Activated CD4-positive, alpha-beta memory T cell treated with anti-CD3 and anti-CD28 coated beads, Interleukin-2, amount 10 ng/mL, durations not matched to agents 7 days and 5 days (primary cell): ENCODE results near the gene LHFPL3. TPM values are rescaled to one million over a fixed set of nuclear protein-coding genes. Genes with fewer than 3 reads are reported as not detected.

Experiments used
- CTCF ChIA-PET: fragments of 350-600 bp; sonication (Branson Sonifier 250); formaldehyde crosslinking; loops from one replicate; lab custom pipeline; 2021; ENCODE audit warnings: antibody characterized with exemption, inconsistent platforms; lab: Charles Lee
- POLR2A ChIA-PET: fragments of 350-600 bp; sonication (Branson Sonifier 250); formaldehyde crosslinking; loops from one replicate; lab custom pipeline; 2021; ENCODE audit warnings: antibody characterized with exemption; lab: Charles Lee
- DNase-seq: peaks from one replicate; pipeline ENCODE4 v3.0.0-alpha.2; 2020
- H3K27ac Mint-ChIP-seq: one replicate; pipeline ENCODE4 v1.8.0; 2021; ENCODE audit warnings: mild to moderate bottlenecking, mixed read lengths
- H3K27me3 Mint-ChIP-seq: one replicate; pipeline ENCODE4 v1.8.0; 2021; ENCODE audit warnings: mixed read lengths
- H3K36me3 Mint-ChIP-seq: one replicate; pipeline ENCODE4 v1.8.0; 2021; ENCODE audit warnings: low read depth, mixed read lengths
- H3K4me1 Mint-ChIP-seq: one replicate; pipeline ENCODE4 v1.8.0; 2021; ENCODE audit warnings: mixed read lengths
- H3K4me3 Mint-ChIP-seq: one replicate; pipeline ENCODE4 v1.8.0; 2021; ENCODE audit warnings: mild to moderate bottlenecking, mixed read lengths
- H3K9me3 Mint-ChIP-seq: one replicate; pipeline ENCODE4 v1.8.0; 2021; ENCODE audit warnings: mixed read lengths
- total RNA-seq, 2 experiments: library from RNA; stranded (reverse); gene quantifications; one replicate each; pipeline ENCODE4 v1.2.3, GENCODE V29; 2021

Gene LHFPL3
- total RNA-seq, 2 experiments from 2014 or later, result not detected

DNA sequence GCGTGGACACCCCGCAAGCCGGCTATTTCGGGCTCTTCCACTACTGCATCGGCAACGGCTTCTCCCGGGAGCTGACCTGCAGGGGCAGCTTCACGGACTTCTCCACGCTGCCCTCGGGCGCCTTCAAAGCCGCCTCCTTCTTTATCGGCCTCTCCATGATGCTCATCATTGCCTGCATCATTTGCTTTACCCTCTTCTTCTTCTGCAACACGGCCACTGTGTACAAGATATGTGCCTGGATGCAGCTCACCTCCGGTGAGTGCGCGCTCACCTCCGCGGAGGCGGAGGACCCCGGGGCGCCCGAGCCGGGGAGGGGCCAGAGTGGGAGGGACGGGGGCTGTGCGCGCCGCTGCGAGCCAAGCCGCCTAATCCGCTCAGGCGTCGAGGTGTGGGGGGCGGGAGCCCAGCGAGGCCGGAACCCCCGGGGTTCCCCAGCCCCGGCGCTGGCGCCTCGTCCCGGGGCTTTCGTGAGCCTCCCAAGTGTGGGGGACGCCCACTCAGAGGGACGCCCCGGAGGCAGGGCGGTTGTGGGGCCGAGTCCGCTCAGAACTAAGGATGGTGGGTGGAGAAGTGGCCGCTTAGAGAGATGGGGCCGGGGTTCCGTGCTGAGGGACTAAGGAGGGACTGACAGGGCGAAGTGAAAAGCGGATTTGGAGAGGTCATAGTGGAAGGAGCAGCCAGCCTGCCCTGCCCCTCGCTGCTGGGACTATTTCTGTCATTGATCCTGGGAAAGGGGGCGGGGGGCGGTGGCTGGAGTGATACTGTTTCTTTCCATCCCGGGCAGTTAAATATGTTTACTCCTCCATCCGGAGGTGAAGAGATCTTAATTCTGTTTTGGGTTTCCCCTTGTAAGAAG is 795 bp downstream of the LHFPL3 start:
- H3K4me3 Mint-ChIP-seq, result peak overlapping the region; percentile 14
- CTCF ChIA-PET, result no interaction called here
- POLR2A ChIA-PET, result no interaction called here

DNA sequence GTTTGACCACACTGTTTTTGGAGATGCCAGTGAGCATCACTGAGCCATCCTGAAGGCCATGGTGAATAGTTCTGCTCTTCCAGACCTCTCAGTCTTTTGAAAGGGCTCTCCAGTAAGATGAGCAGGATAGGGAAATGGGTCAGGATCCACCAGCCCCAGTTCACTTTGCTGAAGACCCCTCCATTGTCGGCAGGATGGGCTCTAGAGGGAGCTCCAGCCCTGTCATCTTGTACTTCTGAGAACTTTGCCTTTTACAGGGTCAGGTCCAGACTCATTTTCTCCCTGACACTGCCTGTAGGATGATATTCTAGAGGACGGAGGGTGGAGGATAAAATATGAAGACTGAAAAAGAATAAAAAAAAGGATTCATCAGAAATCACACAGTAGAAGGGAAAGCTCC is 13.1 kb downstream of the LHFPL3 start:
- POLR2A ChIA-PET, result no interaction called here
- no peaks in the 10 kb centered on the region for H3K36me3 Mint-ChIP-seq
- H3K27me3 Mint-ChIP-seq, result no peaks in the 10 kb centered on the region
- H3K9me3 Mint-ChIP-seq, result no peaks in the 10 kb centered on the region
- no peak for DNase-seq
- H3K4me1 Mint-ChIP-seq, result no peaks in the 10 kb centered on the region
- H3K4me3 Mint-ChIP-seq, result no peak overlapping the region
- H3K27ac Mint-ChIP-seq, result no peak overlapping the region
- CTCF ChIA-PET, result no interaction called here

More for the DNA sequence above, 795 bp downstream of the LHFPL3 start:
- H3K9me3 Mint-ChIP-seq, result no peaks in the 10 kb centered on the region
- H3K27ac Mint-ChIP-seq, result no peak overlapping the region
- peaks cover 6% of the 10 kb centered on the region for H3K4me1 Mint-ChIP-seq
- DNase-seq, result no peak
- H3K27me3 Mint-ChIP-seq, result peaks cover 52% of the 10 kb centered on the region
- no peaks in the 10 kb centered on the region for H3K36me3 Mint-ChIP-seq

DNA sequence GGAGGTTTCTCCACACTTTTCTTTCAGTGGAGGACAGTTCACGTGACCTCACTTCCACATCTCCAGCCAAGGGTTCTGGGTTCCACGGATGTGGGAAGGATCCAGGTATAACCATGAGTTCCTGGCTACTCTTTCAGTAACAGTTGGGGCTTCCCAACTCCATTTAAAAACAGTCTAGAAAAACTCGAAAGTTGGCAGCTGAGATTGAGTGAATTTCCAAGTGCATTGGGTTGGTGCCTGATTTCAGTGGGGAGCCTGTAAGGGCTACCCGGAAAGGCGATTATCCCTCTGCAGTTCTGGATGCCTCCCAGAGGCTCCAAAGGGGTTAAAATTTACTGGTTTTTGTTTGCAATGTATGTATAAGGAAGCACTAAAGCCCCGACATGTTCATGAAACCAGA is 24.3 kb downstream of the LHFPL3 start:
- Mint-ChIP-seq H3K27ac (no peak overlapping the region), H3K27me3 (peaks cover 3% of the 10 kb centered on the region), H3K4me1 (no peaks in the 10 kb centered on the region), H3K36me3 (no peaks in the 10 kb centered on the region), H3K9me3 (no peaks in the 10 kb centered on the region), H3K4me3 (no peak overlapping the region)
- DNase-seq, result no peak
- CTCF ChIA-PET, result no interaction called here
- POLR2A ChIA-PET, result no interaction called here

DNA sequence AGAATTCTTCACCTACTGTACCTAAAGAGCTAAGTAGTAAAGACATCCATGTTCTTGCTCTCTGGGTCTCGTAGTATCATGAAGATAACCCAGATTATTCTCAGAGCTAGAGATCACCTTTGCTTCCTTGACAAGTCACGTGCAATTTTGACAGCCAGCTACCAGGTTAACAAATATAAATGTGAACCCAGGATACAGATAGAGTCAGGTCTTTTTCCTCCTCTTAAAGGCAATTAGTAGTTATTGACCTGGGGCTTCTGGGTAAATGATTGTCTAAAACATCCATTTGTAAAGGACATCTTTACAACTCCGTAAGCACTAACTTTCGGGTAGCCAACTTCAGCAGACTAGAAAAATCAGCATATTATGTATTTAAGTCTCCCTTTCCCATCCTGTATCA is 28.8 kb downstream of the LHFPL3 start:
- no peaks in the 10 kb centered on the region for H3K36me3 Mint-ChIP-seq
- DNase-seq, result no peak
- no peaks in the 10 kb centered on the region for H3K9me3 Mint-ChIP-seq
- H3K27ac Mint-ChIP-seq, result no peak overlapping the region
- no peak overlapping the region for H3K4me3 Mint-ChIP-seq
- H3K27me3 Mint-ChIP-seq, result peaks cover 3% of the 10 kb centered on the region
- H3K4me1 Mint-ChIP-seq, result no peaks in the 10 kb centered on the region
- ChIA-PET CTCF (no interaction called here), POLR2A (no interaction called here)

DNA sequence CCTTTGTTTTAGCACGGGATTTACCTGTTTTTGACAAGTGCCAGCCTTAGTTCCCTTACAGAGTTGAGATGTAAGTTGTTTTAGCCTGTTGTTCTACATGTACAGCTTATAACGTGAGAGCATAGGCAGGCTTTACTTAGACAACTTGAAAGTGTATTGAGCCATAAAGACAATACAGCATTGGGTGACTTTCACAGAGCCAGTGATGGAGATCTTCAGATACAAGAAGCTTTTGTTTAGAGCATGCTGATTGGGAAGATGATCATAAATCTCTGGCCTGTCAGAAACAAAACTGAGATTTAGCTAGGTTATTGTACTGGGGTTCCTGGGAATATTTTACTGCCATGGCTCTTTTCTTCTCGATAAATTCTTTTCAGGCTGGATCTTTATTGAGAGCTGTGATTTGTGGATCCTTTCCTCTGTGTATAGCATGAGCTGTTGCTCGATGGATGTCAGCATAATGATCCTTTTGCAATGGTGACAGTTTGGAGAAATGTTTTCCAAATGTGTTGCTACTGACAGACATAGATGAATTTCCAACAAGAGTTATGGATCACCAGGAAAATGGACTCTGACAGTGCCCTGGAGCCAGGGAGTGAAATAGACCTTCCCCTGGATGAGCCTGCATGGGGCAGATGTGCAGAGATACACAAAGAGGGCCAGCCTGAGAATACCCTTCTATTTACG is 30.2 kb downstream of the LHFPL3 start:
- POLR2A ChIA-PET, result no interaction called here
- Mint-ChIP-seq H3K4me3 (no peak overlapping the region), H3K9me3 (no peaks in the 10 kb centered on the region), H3K27ac (no peak overlapping the region), H3K36me3 (no peaks in the 10 kb centered on the region), H3K27me3 (peaks cover 1% of the 10 kb centered on the region), H3K4me1 (no peaks in the 10 kb centered on the region)
- no peak for DNase-seq
- CTCF ChIA-PET, result no interaction called here

DNA sequence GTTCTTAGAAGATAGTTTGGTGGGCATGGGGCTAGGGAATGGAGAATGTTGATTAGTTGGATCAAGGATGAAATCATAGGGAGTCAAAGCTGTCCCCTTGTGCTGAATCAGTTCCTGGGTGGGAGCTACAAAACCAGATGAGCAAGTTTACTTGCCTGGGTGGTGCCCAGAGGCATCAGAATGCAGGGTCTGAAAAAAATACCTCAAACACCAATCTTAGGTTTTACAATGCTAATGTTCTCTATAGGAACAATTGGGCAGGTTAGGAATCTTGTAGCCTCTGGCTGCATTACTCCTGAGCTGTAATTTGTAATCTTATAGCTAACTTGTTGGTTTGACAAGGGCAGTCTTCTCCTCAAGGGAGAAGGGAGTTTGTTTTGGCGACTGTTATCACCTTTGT is 34.4 kb downstream of the LHFPL3 start:
- ChIA-PET POLR2A (no interaction called here), CTCF (no interaction called here)
- Mint-ChIP-seq H3K27ac (no peak overlapping the region), H3K9me3 (no peaks in the 10 kb centered on the region), H3K4me1 (no peaks in the 10 kb centered on the region), H3K36me3 (no peaks in the 10 kb centered on the region), H3K27me3 (no peaks in the 10 kb centered on the region), H3K4me3 (no peak overlapping the region)
- no peak for DNase-seq

DNA sequence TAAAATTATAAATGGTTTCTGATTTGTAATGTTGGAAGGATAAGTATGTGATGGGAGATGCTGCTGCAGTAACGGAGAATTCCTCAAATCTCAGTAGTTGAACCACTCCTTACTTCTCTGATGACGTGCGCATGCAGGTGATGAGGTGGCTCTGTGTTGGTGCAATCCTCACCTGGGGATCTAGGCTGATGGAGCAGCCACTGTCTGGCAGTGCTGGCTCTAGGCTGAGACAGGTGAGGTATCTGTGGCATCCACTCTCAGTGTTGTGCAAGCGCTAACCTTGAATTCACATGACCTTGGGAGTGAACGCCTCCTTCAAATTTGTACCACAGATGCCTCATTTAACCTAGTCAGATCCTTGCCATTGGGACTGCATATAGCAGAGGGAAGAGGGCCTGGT is 35.0 kb downstream of the LHFPL3 start:
- Mint-ChIP-seq H3K27me3 (no peaks in the 10 kb centered on the region), H3K9me3 (no peaks in the 10 kb centered on the region), H3K36me3 (no peaks in the 10 kb centered on the region), H3K27ac (no peak overlapping the region), H3K4me1 (no peaks in the 10 kb centered on the region), H3K4me3 (no peak overlapping the region)
- DNase-seq, result no peak
- POLR2A ChIA-PET, result no interaction called here
- CTCF ChIA-PET, result no interaction called here

DNA sequence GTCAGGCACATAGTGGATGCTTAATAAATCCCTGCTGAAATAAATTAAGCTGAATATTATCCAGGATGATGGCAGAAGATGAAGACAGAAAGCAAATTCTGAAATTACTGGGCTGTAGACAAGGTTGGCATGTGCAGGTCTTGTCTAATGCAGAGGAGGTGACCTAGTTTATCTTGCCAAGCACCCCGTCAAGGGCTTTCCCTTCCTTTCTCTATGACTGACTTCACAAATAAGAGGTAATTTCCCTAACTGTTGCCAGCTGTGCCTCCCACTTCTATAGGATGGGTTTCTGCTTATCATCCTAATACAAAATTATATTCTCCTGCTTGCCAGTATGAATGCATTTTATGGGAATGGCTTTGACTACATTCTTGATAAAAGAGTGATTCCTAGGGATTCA is 38.0 kb downstream of the LHFPL3 start:
- CTCF ChIA-PET, result no interaction called here
- H3K36me3 Mint-ChIP-seq, result no peaks in the 10 kb centered on the region
- DNase-seq, result no peak
- H3K27ac Mint-ChIP-seq, result no peak overlapping the region
- no peaks in the 10 kb centered on the region for H3K4me1 Mint-ChIP-seq
- no peaks in the 10 kb centered on the region for H3K9me3 Mint-ChIP-seq
- H3K4me3 Mint-ChIP-seq, result no peak overlapping the region
- H3K27me3 Mint-ChIP-seq, result no peaks in the 10 kb centered on the region
- POLR2A ChIA-PET, result no interaction called here

DNA sequence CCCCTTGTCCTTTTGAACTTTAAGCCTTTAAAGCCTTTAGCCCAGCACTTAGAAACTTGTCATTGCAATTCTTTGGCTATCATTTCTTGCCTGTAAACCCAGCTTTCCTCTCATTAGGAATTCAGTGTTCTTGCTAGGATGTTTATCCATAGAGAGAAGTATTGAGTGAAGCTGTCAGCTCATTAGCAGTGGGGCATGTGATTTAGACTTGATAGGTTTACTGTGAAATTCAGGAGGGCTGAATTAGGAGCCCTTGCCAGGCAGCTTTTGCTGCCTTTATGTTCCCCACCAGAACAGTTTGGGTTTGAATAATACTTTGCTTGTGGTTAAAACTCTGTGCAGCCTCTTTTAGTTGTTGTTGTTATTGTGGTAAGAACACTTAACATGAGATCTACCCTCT is 39.5 kb downstream of the LHFPL3 start:
- no peaks in the 10 kb centered on the region for H3K4me1 Mint-ChIP-seq
- ChIA-PET CTCF (no interaction called here), POLR2A (no interaction called here)
- no peaks in the 10 kb centered on the region for H3K9me3 Mint-ChIP-seq
- H3K4me3 Mint-ChIP-seq, result no peak overlapping the region
- H3K27ac Mint-ChIP-seq, result no peak overlapping the region
- no peaks in the 10 kb centered on the region for H3K36me3 Mint-ChIP-seq
- no peak for DNase-seq
- H3K27me3 Mint-ChIP-seq, result no peaks in the 10 kb centered on the region

DNA sequence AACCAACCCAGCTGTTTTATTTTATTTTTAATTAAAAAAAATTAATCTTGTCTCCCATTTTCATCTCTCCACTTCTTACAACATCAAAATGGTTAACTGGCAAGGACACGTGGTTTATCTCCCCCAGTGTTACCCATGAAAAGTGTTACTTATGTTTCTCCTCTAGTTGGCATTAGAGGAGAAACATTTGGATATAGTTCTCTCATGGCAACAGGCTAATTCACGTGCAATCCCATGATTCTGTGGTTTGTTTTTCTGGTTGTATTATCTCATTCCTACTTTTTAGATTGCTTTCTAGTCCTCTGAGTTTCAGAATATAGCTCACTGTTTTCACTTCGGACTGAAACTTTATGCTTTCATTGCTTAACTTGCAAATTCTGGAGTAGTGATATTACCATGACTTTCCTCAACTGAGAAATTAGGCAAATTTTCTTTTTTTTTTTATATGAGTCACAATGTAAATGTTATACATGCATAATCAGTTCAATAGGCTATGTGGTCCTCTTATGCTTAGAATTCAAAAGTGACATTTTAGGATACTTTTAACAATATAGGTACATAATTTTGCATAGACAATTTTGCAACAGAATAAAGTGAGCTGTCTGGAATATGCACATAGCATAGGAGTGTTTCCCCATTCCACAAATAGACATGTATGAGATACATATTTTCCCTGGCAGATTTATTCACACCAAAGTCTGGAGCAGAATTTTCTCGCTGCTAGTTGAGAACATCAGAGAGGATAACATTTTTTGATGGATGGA is 43.0 kb downstream of the LHFPL3 start:
- H3K27ac Mint-ChIP-seq, result no peak overlapping the region
- no peaks in the 10 kb centered on the region for H3K27me3 Mint-ChIP-seq
- POLR2A ChIA-PET, result no interaction called here
- no peak for DNase-seq
- CTCF ChIA-PET, result no interaction called here
- no peaks in the 10 kb centered on the region for H3K36me3 Mint-ChIP-seq
- no peak overlapping the region for H3K4me3 Mint-ChIP-seq
- no peaks in the 10 kb centered on the region for H3K9me3 Mint-ChIP-seq
- no peaks in the 10 kb centered on the region for H3K4me1 Mint-ChIP-seq

DNA sequence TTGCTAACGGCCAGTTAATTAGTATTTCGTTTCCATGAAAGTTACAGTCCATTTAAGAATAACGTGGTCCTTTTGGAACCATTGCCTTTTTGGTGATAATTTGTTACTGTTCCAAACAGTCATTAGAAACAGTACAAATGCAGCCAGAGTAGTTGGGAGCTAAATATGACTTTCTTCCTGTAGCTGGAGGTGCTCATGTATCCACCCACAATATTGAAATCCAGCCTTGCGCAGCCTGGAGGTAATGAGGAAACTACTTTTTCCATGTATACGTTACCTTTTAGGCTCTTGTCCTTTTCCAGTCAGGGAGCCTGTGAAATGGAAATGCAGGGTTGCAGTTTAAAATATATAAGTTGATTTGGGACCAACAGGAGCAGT is 43.6 kb downstream of the LHFPL3 start:
- Mint-ChIP-seq H3K9me3 (no peaks in the 10 kb centered on the region), H3K27ac (no peak overlapping the region), H3K4me1 (no peaks in the 10 kb centered on the region), H3K36me3 (no peaks in the 10 kb centered on the region), H3K27me3 (no peaks in the 10 kb centered on the region), H3K4me3 (no peak overlapping the region)
- no peak for DNase-seq
- ChIA-PET POLR2A (no interaction called here), CTCF (no interaction called here)

DNA sequence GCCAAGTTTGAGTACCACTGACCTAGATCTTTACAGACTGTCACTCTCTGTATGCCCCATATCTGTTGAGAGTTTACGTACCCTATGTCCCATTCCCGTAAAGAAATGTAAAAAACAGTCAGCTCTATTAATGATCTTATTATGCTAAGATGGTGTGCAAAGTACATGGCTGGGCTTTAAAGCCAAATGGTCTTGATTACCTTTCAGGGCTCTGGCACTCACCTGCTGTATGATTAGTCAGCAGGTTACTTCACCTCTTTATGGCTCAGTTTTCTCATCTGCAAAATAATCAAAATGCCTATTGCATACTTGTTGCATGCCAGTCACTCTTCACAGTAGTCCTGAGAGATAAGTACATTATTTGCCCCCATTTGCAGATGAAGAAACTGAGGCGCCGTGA is 54.2 kb downstream of the LHFPL3 start:
- peaks cover 3% of the 10 kb centered on the region for H3K27me3 Mint-ChIP-seq
- no peaks in the 10 kb centered on the region for H3K36me3 Mint-ChIP-seq
- DNase-seq, result no peak
- H3K4me1 Mint-ChIP-seq, result no peaks in the 10 kb centered on the region
- H3K9me3 Mint-ChIP-seq, result peaks cover 3% of the 10 kb centered on the region
- POLR2A ChIA-PET, result no interaction called here
- CTCF ChIA-PET, result no interaction called here
- no peak overlapping the region for H3K4me3 Mint-ChIP-seq
- no peak overlapping the region for H3K27ac Mint-ChIP-seq

DNA sequence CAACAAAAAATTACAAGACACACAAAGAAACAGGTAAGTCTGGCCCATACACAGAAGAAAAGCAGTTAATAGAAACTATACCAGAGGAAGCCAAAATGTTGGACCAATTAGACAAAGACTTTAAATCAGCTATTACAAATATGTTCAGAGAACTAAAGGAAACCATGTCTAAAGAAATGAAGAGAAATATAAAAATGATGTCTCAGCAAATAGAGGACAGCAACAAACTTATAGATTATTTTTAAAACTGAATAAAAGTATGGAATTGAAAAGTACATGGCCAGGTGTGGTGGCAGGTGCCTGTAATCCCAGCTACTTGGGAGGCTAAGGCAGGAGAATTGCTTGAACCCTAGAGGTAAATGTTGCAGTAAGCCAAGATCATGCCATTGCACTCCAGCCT is 58.5 kb downstream of the LHFPL3 start:
- Mint-ChIP-seq H3K4me3 (no peak overlapping the region), H3K4me1 (no peaks in the 10 kb centered on the region), H3K9me3 (peaks cover 3% of the 10 kb centered on the region), H3K27ac (no peak overlapping the region), H3K36me3 (no peaks in the 10 kb centered on the region), H3K27me3 (no peaks in the 10 kb centered on the region)
- ChIA-PET POLR2A (no interaction called here), CTCF (no interaction called here)
- DNase-seq, result no peak
